GM19240 (cell line): ENCODE data around the gene TMEM89.

Source experiments
- DNase-seq: peaks from one replicate; pipeline ENCODE4 v3.0.0; 2011; ENCODE audit warnings: low spot score; ENCODE audit not compliant: insufficient read length

Gene TMEM89

DNA sequence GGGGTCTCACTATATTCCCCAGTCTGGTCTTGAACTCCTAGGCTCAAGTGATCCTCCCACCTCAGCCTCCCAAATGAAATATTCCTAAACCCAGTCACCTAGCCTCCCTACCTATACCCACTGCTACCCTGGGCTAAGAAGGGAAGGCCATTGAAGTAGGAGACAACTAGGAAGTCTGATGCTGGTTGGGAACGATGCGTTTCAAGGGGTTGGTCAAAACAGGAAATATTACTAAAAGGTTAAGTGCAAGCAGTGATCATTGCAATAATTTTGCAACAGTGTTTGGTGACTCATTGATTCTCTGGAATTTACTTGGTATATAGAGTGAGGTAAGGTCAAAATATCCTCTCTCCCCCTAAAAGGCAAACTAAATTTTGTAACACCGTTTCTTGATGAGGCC lies 7.5 kb downstream of the TMEM89 start:
- DNase-seq, result no peak

DNA sequence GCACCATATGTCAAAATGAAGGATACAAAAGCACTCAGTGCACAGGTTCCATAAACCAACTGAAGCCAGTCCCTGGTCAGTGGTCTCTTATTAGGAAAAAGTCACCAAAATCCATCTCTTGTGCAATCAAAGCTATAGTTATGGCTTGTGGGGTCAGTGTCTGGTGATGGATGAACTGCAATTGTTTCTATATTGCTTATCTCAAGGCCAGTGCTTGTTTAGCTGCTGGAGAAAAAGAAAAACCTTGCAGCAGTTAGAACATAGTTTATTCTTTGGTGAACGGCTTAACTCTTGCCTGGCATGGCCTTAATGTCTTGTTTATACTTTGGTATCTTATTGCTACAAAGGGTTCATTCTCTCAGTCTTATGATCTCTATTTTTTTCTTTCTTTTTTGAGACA lies 9.3 kb downstream of the TMEM89 start:
- DNase-seq, result no peak

DNA sequence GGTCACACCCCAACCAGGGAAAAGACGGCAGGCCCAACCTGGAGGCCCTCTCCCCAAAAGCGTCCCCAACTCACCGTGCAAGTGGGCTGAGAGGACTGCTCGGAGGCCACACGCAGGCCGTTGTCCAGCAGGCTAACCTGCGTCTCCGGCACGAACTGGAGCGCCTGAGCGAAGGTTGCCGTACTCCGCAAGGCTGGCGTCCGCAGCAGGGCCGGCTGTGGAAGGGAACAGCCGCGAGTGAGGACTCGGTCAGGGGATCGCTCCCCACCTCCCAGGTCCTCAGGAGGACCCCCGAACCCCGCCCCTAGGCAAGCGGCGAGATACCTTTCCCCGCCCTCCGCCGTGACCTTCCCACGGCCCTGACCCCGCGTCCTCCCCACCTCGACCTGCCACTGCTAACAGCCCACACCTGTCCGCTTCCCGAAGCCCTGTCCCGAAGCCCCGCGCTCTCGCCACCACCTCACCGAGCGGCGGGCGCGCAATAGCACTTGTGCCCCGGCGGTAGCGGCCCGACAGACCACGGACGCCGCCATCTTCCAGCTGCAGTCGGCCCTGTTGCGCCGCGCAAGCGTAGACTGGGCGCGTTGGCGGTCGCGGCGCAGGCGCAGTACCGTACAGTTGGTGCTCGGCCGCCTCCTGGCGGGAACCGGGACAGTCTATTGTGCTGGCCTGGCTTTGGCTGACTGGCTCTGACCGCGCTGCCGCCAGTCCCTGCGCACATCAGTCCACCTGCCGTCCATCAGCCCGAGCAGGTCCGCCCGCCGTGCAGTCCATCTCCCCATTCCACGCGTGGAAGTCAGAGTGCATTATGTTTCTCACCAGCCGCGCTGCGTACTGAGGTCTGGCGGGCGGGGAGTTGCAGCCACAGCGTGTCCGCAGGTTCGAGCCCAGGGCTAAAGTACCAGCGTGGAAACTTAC lies 12.2 kb downstream of the TMEM89 start, which contains the start of gene UQCRC1:
Gene UQCRC1, minus strand, starts transcription at position 559 of the 918 bp plus-strand sequence. Its CDS starts 26 bp downstream, at position 533.
- DNase-seq, result peak; percentile 98

DNA sequence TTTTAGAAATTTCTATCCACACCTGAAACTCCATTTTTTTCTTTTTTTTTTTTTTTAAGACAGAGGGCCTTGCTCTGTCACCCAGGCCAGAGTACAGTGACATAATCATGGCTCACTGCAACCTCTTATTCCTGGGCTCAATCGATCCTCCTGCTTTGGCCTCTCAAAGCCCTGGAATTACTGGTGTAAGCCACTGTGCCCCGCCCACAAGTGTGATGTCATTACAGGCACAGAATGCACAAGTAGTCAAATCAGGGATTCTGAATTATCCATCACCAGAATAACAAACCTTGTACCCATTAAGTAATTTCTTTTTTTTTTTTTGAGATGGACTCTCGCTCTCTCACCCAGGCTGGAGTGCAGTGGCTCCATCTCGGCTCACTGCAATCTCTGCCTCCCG lies 14.1 kb downstream of the TMEM89 start:
- DNase-seq, result no peak

DNA sequence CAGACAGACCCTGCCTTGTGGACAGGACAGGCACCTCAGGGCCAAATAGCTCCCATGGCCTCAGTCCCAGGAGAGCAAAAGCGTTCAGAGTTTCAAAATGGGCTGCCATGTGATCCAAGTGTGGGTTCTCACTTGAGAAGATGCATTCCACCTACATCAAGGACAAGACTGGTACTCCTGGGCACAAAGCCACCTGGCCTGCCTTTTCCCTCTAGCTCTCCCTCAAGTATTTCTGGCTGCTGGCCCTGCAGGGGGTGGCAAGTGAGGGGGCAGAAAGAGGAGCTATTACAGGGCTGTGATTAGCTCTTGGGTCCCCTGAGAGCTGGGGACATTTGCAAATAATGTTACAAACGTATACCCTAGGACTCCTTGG lies 20.0 kb downstream of the TMEM89 start:
- DNase-seq, result no peak

DNA sequence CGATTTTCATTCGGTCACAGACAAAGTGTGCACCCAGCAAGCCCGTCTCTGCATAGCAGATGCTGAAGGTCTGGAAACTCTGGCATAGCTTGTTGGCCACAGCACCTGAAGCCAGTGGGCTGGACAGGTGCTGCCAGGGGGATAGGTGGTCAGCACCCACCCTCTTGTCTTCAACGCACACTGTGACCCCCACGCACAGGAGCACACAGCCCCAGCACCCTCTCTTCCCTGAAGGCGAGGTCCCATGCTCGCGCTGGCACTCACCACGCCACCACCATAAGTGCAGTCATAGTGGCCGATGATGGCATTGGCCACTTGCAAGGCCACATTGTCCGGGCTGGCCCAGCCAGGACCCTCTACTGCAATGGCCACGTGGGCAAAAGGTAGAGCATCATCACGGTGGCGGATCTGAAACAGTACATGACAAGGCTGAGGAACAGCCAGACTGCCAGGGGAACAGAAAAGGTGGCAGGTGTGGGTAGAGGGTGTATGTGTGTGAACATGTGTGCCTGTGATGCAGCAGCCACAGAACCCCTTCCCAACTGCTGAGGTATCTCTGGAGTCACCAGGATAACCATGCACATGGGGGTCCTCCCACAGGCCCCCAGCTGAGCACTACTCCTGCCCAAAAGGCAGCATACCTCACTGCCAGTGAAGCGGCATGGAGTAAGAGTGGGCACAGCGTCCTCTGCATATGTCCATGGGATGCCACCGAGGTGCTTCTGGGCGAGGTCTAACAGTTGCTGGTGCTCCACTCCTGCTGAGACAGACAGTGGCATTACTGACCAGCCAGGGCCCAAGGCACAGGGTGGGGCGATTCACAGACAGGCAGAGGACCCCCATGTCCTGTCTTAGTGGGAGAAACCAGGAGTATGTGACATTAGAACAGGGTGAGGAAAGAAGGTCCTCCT lies 20.6 kb downstream of the TMEM89 start:
- no peak for DNase-seq

DNA sequence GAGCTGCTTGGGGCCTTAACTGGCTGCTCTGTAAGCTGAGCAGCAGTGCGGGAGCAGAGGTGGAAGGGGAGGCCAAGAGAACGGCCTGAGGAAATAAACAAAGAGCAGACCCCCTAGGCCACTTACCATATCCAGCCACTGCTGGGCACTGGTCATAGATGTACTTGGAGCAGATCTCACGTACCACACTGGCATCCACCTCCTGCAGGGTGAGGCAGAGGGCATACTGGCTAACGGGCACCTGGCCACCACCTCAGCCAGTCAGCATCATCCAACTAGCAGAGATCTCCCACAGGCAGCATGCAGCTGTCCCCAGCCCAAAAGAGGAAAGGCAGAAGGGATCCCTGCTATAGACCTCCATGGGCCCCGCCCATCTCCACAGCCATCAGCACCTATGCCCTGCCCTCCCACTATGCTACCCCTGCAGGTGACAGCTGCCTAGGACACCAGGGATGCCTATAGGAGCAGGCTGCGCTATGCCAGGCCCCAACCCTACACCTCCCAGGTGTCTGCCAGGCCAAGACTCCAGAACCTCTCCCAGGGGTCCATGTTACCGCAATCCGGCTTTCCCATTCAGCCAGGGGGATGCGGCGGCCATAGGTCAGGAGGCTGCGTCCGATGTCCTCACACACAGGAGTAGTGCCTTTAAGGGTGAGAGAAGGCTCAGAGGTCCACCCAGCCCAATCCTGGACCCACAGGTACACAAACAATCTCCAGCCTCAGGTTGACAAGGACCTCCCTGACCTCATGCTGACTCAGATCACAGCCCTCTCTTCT lies 21.9 kb downstream of the TMEM89 start:
- DNase-seq, result no peak

DNA sequence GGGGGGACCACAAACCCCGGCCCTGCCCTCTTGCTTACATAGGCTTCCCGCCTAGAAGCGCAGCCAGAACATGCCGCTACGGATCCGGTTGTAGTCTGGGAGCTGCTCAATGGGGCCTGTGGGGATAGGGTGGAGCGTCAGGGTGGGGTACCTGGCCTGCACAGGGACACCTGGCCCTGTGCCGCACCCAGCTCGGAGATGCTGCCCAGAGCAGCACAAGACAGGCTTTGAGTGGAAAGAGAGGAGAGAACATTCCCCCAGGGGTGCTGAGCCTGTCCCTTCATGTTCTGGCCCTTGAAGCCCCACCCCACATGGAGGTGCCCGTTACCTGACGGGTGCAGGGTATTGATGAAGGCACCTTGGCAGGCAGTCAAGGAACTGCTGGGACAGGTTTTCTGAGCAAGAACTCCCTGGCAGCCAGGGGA lies 22.5 kb downstream of the TMEM89 start:
- DNase-seq, result no peak

DNA sequence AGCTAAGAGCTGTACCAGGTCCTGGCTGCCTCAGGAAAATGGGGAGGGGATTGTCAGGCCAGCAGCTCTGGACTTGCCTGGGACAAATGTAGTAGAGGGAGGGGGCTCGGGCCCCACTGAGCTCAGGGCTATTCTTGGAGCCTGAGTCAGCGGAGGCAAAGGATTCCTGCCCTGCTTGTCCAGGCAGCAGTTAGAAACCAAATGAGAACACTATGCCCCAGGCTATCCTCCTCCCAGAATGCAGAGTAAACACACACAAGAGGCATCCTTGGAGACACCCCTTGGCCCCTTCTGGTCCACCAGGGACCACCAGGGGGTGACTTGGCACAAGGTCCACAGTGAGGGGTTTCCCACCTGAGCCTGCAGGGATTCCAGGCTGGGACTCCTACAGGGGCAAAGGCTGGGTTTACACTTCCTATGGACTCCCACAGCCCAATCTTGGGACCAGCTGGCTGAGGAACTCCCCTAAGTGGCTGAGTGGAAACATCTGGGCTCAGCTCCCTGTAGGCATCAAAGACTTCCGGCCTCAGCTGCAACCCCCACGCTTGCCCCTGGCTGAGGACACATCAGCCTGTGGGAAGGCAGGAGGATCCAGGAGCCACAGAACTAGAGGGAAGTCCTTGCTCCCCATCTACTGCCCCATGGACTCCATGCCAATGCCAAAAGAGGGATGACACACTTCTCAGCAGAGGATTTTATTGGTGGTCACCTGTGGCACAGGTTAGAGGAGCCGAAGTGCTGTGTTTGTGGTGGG lies 23.1 kb downstream of the TMEM89 start:
- DNase-seq, result no peak

DNA sequence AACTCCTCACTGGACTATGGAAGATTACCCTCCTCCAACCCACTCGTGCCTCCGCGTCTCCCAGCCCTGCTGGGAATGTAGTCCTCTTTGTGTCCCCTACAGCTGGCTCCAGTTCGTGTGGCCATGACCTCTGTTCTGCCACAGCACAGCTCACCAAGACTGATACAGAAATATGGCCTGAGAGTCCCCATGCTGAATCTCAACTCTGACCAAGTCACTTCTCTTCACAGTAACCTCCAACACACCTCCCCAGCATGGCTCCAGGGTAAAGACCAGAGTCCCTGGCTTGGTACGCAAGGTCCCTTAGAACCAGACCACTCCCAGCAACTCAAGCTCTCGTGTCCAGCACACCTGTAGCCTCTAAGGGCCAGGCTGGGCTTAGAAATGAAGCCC lies 24.2 kb downstream of the TMEM89 start:
- DNase-seq, result no peak

DNA sequence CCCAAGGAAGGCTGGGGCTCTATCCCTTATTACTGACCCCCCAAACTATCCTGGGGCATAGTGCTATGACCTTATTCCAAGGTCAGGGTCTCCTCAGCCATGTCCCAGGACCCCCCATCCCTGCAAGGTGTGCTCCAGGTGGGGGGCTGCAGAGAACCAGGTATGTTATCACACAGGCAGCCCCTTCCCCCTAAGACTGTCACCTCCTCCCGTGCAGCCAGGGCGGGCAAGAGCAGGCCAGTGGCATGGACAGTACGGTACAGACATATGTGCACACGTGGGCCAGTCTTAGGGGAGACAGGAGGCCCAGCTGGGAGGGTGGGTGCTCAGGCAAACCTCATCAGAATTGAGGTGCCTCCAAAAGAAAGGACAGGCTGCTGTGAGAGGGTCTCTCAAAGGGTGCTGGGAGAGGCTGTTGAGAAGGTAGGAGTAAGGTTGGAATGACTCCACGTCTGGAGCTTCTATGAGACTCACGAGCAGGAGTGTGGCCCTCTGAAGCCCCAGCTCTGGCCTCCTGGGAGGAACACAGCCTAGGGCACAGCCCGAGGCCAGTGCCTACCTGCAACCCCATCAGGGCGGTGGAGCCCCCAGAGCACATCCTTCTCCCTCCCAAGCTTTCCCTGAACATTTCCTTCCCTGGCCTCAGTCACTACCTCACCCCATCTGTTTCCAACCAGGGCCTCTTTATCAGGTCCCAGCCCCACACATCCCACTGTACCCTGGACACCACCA lies 24.7 kb downstream of the TMEM89 start:
- DNase-seq, result no peak

DNA sequence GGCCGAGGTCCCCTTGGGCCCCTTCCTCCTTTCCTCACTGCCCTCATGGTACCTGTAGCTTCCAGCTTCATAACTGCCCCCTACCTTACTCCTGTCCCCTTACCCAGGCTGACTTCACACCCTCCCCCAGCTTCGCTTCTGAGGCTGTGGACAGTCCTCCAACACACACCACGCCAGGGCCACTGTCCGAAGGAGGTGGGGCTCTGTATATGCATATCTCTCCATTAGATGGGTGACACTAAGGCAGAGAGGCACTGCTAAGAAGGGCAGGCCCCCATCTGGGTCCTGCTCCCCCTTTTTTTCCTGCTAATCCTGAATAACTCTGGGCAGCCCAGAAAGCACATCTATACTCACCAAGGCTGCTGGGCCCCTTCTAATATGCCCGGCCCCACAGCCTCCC lies 25.4 kb downstream of the TMEM89 start:
- DNase-seq, result no peak

DNA sequence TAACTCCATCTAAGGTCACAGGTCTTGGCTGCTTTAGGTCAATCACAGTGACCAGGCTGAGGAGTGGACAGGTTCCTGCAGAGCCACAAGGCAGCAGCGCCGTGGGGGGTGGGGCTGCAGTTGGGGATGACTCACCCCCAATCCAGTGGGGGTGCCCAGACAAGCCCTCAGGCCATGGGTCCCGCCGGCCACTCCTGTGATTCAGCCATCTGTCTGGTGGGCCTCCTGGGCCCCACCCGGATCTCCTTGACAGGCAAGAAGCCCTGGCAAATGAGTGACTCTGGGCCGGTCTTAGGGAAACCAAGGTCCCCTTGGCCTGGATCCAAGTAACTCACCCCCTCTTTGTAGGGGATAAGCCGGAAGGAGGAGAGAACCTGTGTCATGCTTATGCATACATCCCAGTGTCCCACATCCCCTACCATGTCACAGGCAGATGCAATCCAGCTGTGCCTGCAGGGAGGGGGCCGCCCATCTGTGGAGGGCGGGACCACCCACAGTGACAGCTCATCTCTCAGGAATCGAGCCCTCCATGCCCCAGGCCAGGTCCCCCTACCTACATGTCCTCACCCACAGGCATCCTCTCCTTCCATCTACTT lies 25.9 kb downstream of the TMEM89 start:
- no peak for DNase-seq

DNA sequence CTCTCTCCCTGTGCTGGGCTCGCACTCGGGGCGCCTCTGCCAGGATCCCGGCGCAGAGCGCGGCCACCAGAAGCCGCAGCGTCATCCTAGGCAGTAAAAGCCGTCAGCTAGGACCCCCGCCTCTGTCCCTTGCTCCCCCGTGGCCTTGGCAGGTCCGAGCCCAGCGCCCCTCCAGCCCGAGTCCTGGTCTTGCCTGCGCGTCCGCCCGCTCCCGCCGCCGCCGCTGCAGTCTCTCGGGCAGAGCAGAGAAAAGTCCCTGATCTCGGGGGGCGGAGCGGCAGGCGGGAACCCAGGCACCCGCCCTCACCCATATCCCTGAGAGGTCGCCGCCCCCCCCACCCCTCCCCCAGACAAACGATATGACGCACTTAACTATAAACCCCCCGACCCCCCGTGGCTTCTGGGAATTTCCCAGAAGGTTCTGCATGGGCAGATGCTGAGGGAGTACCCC lies 26.5 kb downstream of the TMEM89 start, which contains the start of gene COL7A1:
Gene COL7A1, minus strand, starts transcription at position 255 of the 451 bp plus-strand sequence. Its CDS starts 170 bp downstream, at position 85.
- DNase-seq, result no peak

DNA sequence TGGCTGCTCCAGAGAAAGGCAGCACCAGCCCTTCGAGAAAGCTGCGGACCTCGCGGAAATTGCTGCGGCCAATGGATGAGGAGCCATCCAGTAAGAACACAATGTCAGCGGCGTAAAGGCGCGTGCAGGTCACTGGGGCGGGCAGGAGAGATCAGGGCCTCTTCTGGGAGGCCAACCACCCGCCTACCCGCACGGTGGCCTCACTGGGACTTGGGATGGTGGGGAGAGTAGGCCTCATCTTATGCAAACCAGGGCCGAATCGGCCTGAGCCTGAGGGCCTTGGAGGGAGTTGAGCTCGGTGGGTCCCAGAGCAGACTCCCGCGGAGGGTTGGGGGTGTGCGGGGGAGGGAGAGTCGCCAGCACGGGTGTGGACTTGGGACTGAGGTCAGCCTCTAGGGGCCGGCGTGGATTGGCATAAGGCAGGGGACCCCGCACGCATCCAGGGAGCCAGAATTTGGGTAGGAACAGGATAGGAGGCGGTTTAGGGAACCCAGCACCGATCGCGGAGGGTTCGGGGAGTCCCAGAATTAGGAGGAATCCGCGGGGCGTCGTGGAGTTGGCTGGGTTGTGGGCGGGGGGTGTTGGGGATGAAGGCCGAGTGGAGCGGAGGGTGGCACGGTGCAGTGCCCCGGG lies 27.0 kb downstream of the TMEM89 start:
- no peak for DNase-seq

DNA sequence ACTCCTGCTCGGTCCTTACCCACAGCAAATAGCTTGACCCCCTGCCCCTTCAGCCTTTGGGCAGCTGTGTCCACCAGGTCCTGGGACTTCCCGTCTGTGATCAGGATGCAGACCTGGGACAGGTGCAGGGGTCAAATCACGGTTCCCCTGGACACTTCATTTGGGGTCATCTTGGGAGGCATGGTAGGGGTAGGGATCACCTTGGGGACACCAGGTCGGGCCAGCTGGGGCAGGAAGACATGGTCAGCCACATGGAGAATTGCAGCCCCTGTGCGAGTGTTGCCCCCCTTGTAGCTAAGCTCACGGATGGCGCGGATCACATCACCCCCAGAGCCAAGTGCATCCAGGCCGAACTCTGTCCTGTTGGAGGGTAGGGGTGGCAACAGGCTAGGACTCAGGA lies 28.2 kb downstream of the TMEM89 start:
- DNase-seq, result no peak

DNA sequence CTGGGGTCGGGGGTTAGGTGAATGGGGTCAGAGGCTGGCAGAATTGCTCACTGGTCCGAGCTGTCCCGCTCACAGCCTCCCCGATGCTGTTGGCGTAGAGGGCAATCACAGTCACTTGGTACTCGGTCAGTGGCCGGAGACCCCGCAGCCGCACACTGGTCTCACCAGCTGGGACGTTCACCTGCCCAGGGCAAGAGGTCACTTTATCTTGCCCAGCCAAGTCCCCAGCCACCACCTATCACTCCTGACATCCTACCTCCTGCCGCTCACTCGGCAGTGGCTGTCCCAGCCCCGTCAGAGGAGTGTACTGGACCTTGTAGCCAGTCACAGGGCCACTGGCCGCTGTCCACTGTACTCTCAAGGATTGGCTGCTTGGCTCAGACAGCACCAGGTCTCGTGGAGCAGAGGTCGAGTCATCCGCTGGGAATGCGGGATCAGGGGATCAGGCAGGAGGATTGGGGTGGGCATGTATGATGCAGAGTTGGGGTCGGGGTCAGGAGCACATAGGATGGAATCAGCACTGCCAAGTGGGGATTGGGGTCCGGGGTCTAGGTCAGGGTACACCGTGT lies 29.0 kb downstream of the TMEM89 start:
- DNase-seq, result no peak

DNA sequence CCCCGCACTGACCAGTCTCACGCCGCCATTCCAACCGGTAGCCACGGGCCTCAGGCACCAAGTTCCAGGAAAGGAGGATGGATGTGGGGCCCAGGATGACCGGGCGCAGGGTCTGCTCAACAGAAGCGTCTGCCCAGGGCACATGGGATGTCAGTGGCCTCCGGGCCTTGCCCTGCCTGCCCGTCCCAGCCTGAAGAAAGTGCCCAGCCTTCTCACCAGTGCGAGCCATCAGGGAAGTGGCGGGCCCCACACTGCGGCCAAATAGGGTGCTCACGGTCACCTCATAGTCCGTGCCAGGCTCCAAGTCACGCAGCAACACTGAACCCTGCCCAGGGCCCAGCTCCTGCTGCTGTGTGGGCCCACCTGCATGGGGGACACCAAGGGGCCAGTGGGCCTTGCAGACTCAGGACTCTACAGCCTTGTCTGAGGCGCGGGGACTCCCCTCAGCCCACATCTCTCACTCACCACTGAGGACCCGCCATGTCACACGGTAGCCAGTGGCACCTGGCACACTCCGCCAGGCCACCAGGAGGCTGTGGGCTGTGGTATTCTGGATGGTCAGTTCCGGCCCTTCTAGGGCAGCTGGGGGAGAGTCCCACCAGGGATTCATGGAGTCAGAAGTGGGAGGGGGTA lies 29.6 kb downstream of the TMEM89 start:
- no peak for DNase-seq
